Measurements from ENCODE around the gene SLC26A5.

The SLC26A5 gene

GRCh38 chr7:103344453-103345149, 101.4 kb downstream of the SLC26A5 start, which contains the start of gene DNAJC2:
Gene DNAJC2 (minus strand): TSS chr7:103344767. CDS start chr7:103344622, 145 bp downstream.
- DNase-seq = peak; percentile 78

- no peak for DNase-seq
Measured at GRCh38 chr7:103343758-103344452, 102.1 kb downstream of the SLC26A5 start.

GRCh38 chr7:103343332-103343731, 102.7 kb downstream of the SLC26A5 start:
- DNase-seq = no peak

DNA sequence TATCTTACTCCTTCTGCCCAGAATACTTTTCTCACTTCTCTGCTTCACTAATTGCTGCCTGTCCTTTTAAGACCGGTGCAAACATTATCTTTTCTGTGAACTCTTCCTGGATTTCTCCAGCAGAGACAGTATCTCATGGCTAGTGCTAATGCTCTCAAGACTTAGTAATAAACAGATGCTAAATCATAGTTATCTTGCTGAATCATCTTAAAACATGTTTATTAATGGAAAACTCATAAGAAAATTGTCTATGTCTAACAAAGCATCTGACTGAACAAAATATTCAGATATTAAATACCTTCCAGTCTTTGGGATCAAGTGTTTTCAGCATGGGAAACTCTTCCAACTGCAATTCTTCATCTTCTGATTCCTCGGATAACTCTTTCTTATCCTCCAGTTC, 104.5 kb downstream of the SLC26A5 start:
- DNase-seq = no peak

- no peak for DNase-seq
Measured at GRCh38 chr7:103338864-103339263, 107.1 kb downstream of the SLC26A5 start.

GRCh38 chr7:103336761-103337160, 109.2 kb downstream of the SLC26A5 start:
- DNase-seq = no peak

DNA sequence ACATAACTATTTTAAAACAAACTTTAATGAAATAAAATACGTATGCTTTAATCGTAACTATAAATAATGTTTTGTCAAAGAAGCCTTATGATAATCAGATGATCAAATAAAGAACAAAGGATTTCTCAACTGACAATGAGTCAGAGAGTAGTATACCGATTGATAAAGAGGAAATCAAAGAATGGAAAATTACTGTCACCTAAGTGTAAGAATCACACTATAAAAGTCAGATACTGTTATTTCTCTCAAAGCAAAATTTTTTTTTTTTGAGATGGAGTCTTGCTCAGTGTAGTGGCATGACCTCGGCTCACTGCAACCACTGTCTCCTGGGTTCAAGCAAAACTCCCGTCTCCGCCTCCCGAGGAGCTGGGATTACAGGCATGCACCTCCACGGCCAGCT, 120.3 kb downstream of the SLC26A5 start:
- DNase-seq = no peak

Measured in NCI-H2107 (cell line).